H1 (cell line): ENCODE results near the gene TIMM29. TPM values are rescaled to one million over a fixed set of nuclear protein-coding genes. Genes with fewer than 3 reads are reported as not detected.

Experiments
- CREB1 ChIP-seq: IDR thresholded peaks from 2 replicates; pipeline ENCODE4 v1.6.1; 2012; ENCODE audit warnings: inconsistent platforms
- CTBP2 ChIP-seq: IDR thresholded peaks from 2 replicates; pipeline ENCODE4 v1.7.0; 2011; ENCODE audit warnings: borderline replicate concordance, mild to moderate bottlenecking, moderate library complexity, mixed read lengths, low read length; ENCODE audit not compliant: insufficient read depth, insufficient read length
- POU5F1 ChIP-seq: IDR thresholded peaks from 2 replicates; pipeline ENCODE4 v1.6.1; 2011; ENCODE audit warnings: low read depth, mild to moderate bottlenecking, low read length, moderate library complexity
- SAP30 ChIP-seq: fragments of 300-600 bp; sonication (generic); IDR thresholded peaks from 2 replicates; pipeline ENCODE4 v1.7.1; 2012; ENCODE audit warnings: low read length, moderate library complexity, mild to moderate bottlenecking, inconsistent platforms; ENCODE audit not compliant: insufficient read depth, insufficient replicate concordance
- SUZ12 ChIP-seq: fragments of 200-600 bp; sonication (generic); IDR thresholded peaks from 2 replicates; pipeline ENCODE4 v1.6.1; 2012; ENCODE audit warnings: mild to moderate bottlenecking, inconsistent platforms, low read length, moderate library complexity, mixed read lengths
- polyA plus RNA-seq, 7 experiments: library from polyadenylated mRNA; depleted of rRNA in 3 of 7; stranded (reverse) in 5 of 7; unstranded in 2 of 7; fragments of >200 nt in 5 of 7; fragments of 200-250 nt in 2 of 7; gene quantifications; 1 replicate in 5 of 7; 2 replicates in 1 of 7; 4 replicates in 1 of 7; pipeline versions ENCODE4 v1.2.1 to v1.2.3, GENCODE V29; 2011 to 2013; ENCODE audit warnings: missing spikeins in 2 of 7, mixed read lengths in 2 of 7
- total RNA-seq: library from RNA; stranded (reverse); fragmentation: NEBNext Ultra II Directional; extraction: Animal tissue kit (Norgen Biotek cat#: 25700); gene quantifications from 2 replicates; pipeline ENCODE4 v1.2.1, GENCODE V29; 2021

TIMM29 gene
- total and polyA plus RNA-seq, 2 of the 8 experiments (the other 6 are each of a cell fraction or from before 2014, with no cell fraction given), result 15.9 to 24.0 TPM

GRCh38 chr19:10962863-10963262 is 34.3 kb downstream of the TIMM29 start (continued):
- TF ChIP-seq SUZ12 (no peak), CREB1 (no peak), POU5F1 (no peak), SAP30 (no peak), CTBP2 (no peak)
